Tibial nerve (tissue), 4 donors: ENCODE results near the gene NLRP11. TPM values are rescaled to one million over a fixed set of nuclear protein-coding genes. Genes with fewer than 3 reads are reported as not detected.

Experiments
- DNase-seq, 2 donors: peaks; one replicate each; pipeline ENCODE4 v3.0.0-alpha.2; 2019; ENCODE audit warnings: low spot score in 2 of 2
- H3K27ac ChIP-seq, 4 donors: fragments of 200-600 bp; sonication (generic) in 3 of 4; one replicate each; pipeline ENCODE4 v1.5.1; 2017 to 2019; ENCODE audit warnings: mild to moderate bottlenecking in 1 of 4
- H3K27me3 ChIP-seq, 2 donors: fragments of 200-600 bp; sonication (generic) in 1 of 2; one replicate each; pipeline versions ENCODE4 v1.5.1 to v1.6.0; 2017 to 2019
- H3K36me3 ChIP-seq, 3 donors: fragments of 200-600 bp; sonication (generic); one replicate each; pipeline ENCODE4 v1.5.1; 2018 to 2019
- H3K4me1 ChIP-seq, 4 donors: fragments of 200-600 bp; sonication (generic) in 3 of 4; one replicate each; pipeline ENCODE4 v1.5.1; 2017 to 2019
- H3K4me3 ChIP-seq, 4 donors: fragments of 200-600 bp; sonication (generic) in 3 of 4; one replicate each; pipeline ENCODE4 v1.5.1; 2017 to 2019; ENCODE audit warnings: mild to moderate bottlenecking in 1 of 4, moderate library complexity in 1 of 4
- H3K9me3 ChIP-seq, 4 donors: fragments of 200-600 bp; sonication (generic) in 3 of 4; one replicate each; pipeline ENCODE4 v1.5.1; 2017 to 2019
- CTCF ChIP-seq, 5 experiments: fragments of 200-600 bp in 3 of 5; fragments of 450-650 bp in 2 of 5; sonication (generic) in 3 of 5; IDR thresholded peaks; one replicate each; pipeline ENCODE4 v1.5.1; 2016 to 2019; ENCODE audit warnings: antibody characterized with exemption in 5 of 5, mild to moderate bottlenecking in 3 of 5, moderate library complexity in 2 of 5
- EP300 ChIP-seq, 2 donors: sonication (generic); formaldehyde crosslinking; IDR thresholded peaks; one replicate each; pipeline ENCODE4 v1.6.1; 2017; ENCODE audit warnings: antibody characterized with exemption in 2 of 2, mild to moderate bottlenecking in 1 of 2
- POLR2A ChIP-seq, 2 donors: fragments of 450-650 bp; IDR thresholded peaks; one replicate each; pipeline ENCODE4 v1.6.1; 2017; ENCODE audit warnings: antibody characterized with exemption in 2 of 2, mild to moderate bottlenecking in 2 of 2, moderate library complexity in 2 of 2
- WGBS, 2 donors: methylation state at CpG; one replicate each; pipeline ENCODE4 v1.1.5; 2018; 5-methylcytosine and 5-hydroxymethylcytosine counted together
- total RNA-seq, 4 donors: library from RNA; depleted of rRNA; stranded (reverse); fragments of >200 nt; gene quantifications; one replicate each; pipeline ENCODE4 v1.1.0, GENCODE V29; 2016

Gene NLRP11
- total RNA-seq, 4 donors from 2014 or later, result not detected

GRCh38 chr19:55802281-55802680, 29.5 kb downstream of the NLRP11 start:
- H3K36me3 ChIP-seq, result no peaks in the 10 kb centered on the region
- no peaks in the 10 kb centered on the region for H3K27me3 ChIP-seq
- H3K4me3 ChIP-seq, result no peak overlapping the region
- WGBS, 2 donors, result 87 to 90% methylated on average over 2 of the region's 2 CpGs
- no peaks in the 10 kb centered on the region for H3K4me1 ChIP-seq
- H3K27ac ChIP-seq, result no peak overlapping the region
- peaks cover 0 to 32% (median 0%) of the 10 kb centered on the region in 4 donors for H3K9me3 ChIP-seq
- DNase-seq, result no peak
- TF ChIP-seq CTCF (IDR thresholded peaks at IDR 0.05) (no peak), EP300 (IDR thresholded peaks at IDR 0.05) (no peak), POLR2A (IDR thresholded peaks at IDR 0.05) (no peak)

- peaks cover 0 to 26% (median 0%) of the 10 kb centered on the region in 4 donors for H3K9me3 ChIP-seq
- DNase-seq, result no peak
- H3K4me3 ChIP-seq, result no peak overlapping the region
- no peak overlapping the region for H3K27ac ChIP-seq
- H3K36me3 ChIP-seq, result no peaks in the 10 kb centered on the region
- 64 to 73% methylated on average over 7 of the region's 7 CpGs for WGBS, 2 donors
- no peaks in the 10 kb centered on the region for H3K27me3 ChIP-seq
- TF ChIP-seq POLR2A (IDR thresholded peaks at IDR 0.05) (no peak), CTCF (IDR thresholded peaks at IDR 0.05) (no peak), EP300 (IDR thresholded peaks at IDR 0.05) (no peak)
- no peaks in the 10 kb centered on the region for H3K4me1 ChIP-seq
Observed at GRCh38 chr19:55801416-55801815, 30.4 kb downstream of the NLRP11 start.

- Histone ChIP-seq H3K9me3 (peaks cover 0 to 4% (median 0%) of the 10 kb centered on the region in 4 donors), H3K27ac (no peak overlapping the region), H3K36me3 (no peaks in the 10 kb centered on the region), H3K27me3 (no peaks in the 10 kb centered on the region), H3K4me3 (no peak overlapping the region), H3K4me1 (no peaks in the 10 kb centered on the region)
- TF ChIP-seq CTCF (IDR thresholded peaks at IDR 0.05) (no peak), POLR2A (IDR thresholded peaks at IDR 0.05) (no peak), EP300 (IDR thresholded peaks at IDR 0.05) (no peak)
- 89% methylated on average over 11 of the region's 11 CpGs for WGBS, 2 donors
- DNase-seq, result no peak
Observed at GRCh38 chr19:55795021-55795420, 36.8 kb downstream of the NLRP11 start.

GRCh38 chr19:55781112-55781511, 50.7 kb downstream of the NLRP11 start:
- Histone ChIP-seq H3K36me3 (no peaks in the 10 kb centered on the region), H3K4me1 (no peaks in the 10 kb centered on the region), H3K27me3 (no peaks in the 10 kb centered on the region), H3K4me3 (no peak overlapping the region), H3K9me3 (peaks cover 0 to 4% (median 0%) of the 10 kb centered on the region in 4 donors), H3K27ac (no peak overlapping the region)
- DNase-seq, result no peak
- 77 to 80% methylated on average over 5 of the region's 5 CpGs for WGBS, 2 donors
- TF ChIP-seq EP300 (IDR thresholded peaks at IDR 0.05) (no peak), CTCF (IDR thresholded peaks at IDR 0.05) (no peak), POLR2A (IDR thresholded peaks at IDR 0.05) (no peak)

- no peak for DNase-seq
- Histone ChIP-seq H3K27ac (no peak overlapping the region), H3K36me3 (no peaks in the 10 kb centered on the region), H3K4me3 (no peak overlapping the region), H3K4me1 (no peaks in the 10 kb centered on the region), H3K9me3 (peaks cover 0 to 4% (median 0%) of the 10 kb centered on the region in 4 donors), H3K27me3 (no peaks in the 10 kb centered on the region)
- 81 to 88% methylated on average over 16 of the region's 16 CpGs for WGBS, 2 donors
- no peak for TF ChIP-seq POLR2A (IDR thresholded peaks at IDR 0.05)
- TF ChIP-seq CTCF (IDR thresholded peaks at IDR 0.05), result no peak
- TF ChIP-seq EP300 (IDR thresholded peaks at IDR 0.05), result no peak
Observed at GRCh38 chr19:55778331-55778730, 53.5 kb downstream of the NLRP11 start.
